Measurements from ENCODE around the gene MGLL.

DNA sequence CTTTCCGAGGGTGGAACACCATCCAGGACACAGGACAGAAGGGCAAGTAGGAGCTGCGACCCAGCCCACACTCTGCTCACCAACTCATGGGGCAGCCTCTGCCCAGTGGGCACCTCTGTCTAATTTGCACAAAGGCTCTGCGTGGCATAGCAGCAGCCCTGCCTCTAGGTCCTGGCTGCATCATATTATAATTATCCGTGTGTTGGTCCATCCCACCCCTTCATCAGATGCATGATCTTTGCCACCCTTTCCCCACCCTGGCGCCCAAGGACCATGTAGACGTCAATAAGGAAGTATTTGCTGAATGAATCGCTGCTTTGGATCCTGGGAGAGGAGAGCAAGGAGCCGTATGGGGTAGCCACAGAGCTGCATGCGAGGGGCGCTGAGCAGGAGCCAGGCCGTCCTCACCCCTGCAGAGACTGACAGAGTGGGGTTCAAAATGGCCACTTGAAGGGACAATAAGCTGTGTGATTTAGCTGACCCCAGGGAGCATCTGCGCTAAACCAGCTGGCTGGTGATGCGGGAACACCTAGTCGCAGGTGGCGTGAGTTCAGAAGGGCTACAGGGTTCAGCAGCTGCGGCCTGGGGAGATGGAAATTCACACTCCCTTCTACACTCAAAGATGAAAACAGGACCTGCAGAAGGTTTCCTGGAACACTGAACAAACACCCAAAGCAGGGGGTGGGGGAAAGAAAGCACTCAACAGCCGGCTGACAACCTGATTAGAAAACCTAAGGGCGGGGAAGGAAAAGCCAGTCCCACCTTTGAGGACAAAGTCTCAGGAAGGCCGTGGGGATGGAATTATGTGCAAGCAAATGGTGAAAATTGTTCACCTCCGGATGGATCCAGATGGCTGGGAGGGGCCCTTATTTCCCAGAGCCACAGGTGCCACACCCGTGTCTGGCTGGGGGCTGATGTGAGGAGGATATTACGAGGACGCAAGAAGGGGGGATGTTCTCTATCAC is 6.4 kb downstream of the MGLL start:
- TF ChIP-seq KDM1A (IDR thresholded peaks at IDR 0.05) (no peak), CEBPB (tag; IDR thresholded peaks at IDR 0.05) (no peak), HDGF (IDR thresholded peaks at IDR 0.05) (no peak), MAFF (IDR thresholded peaks at IDR 0.05; ENCODE audit: low read length) (no peak), NEUROD1 (IDR thresholded peaks at IDR 0.05; ENCODE audit: borderline replicate concordance, low read depth, low read length, partially characterized antibody) (no peak), FOXM1 (IDR thresholded peaks at IDR 0.05; ENCODE audit: low read depth) (no peak), FOXM1 (CRISPR knock-in tag; IDR thresholded peaks at IDR 0.05; ENCODE audit: low read depth) (no peak)
- TF ChIP-seq, protein P1, sequence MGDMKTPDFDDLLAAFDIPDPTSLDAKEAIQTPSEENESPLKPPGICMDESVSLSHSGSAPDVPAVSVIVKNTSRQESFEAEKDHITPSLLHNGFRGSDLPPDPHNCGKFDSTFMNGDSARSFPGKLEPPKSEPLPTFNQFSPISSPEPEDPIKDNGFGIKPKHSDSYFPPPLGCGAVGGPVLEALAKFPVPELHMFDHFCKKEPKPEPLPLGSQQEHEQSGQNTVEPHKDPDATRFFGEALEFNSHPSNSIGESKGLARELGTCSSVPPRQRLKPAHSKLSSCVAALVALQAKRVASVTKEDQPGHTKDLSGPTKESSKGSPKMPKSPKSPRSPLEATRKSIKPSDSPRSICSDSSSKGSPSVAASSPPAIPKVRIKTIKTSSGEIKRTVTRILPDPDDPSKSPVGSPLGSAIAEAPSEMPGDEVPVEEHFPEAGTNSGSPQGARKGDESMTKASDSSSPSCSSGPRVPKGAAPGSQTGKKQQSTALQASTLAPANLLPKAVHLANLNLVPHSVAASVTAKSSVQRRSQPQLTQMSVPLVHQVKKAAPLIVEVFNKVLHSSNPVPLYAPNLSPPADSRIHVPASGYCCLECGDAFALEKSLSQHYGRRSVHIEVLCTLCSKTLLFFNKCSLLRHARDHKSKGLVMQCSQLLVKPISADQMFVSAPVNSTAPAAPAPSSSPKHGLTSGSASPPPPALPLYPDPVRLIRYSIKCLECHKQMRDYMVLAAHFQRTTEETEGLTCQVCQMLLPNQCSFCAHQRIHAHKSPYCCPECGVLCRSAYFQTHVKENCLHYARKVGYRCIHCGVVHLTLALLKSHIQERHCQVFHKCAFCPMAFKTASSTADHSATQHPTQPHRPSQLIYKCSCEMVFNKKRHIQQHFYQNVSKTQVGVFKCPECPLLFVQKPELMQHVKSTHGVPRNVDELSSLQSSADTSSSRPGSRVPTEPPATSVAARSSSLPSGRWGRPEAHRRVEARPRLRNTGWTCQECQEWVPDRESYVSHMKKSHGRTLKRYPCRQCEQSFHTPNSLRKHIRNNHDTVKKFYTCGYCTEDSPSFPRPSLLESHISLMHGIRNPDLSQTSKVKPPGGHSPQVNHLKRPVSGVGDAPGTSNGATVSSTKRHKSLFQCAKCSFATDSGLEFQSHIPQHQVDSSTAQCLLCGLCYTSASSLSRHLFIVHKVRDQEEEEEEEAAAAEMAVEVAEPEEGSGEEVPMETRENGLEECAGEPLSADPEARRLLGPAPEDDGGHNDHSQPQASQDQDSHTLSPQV (IDR thresholded peaks at IDR 0.05) = no peak
- TF ChIP-seq, protein P2, sequence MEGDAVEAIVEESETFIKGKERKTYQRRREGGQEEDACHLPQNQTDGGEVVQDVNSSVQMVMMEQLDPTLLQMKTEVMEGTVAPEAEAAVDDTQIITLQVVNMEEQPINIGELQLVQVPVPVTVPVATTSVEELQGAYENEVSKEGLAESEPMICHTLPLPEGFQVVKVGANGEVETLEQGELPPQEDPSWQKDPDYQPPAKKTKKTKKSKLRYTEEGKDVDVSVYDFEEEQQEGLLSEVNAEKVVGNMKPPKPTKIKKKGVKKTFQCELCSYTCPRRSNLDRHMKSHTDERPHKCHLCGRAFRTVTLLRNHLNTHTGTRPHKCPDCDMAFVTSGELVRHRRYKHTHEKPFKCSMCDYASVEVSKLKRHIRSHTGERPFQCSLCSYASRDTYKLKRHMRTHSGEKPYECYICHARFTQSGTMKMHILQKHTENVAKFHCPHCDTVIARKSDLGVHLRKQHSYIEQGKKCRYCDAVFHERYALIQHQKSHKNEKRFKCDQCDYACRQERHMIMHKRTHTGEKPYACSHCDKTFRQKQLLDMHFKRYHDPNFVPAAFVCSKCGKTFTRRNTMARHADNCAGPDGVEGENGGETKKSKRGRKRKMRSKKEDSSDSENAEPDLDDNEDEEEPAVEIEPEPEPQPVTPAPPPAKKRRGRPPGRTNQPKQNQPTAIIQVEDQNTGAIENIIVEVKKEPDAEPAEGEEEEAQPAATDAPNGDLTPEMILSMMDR (IDR thresholded peaks at IDR 0.05 in 2 of 3, conservative IDR thresholded peaks at IDR 0.05 in 1 of 3; ENCODE audit: insufficient read depth in 2 of 3, low read depth in 1 of 3, low read length in 3 of 3) = no peak
- TF ChIP-seq, protein P3, sequence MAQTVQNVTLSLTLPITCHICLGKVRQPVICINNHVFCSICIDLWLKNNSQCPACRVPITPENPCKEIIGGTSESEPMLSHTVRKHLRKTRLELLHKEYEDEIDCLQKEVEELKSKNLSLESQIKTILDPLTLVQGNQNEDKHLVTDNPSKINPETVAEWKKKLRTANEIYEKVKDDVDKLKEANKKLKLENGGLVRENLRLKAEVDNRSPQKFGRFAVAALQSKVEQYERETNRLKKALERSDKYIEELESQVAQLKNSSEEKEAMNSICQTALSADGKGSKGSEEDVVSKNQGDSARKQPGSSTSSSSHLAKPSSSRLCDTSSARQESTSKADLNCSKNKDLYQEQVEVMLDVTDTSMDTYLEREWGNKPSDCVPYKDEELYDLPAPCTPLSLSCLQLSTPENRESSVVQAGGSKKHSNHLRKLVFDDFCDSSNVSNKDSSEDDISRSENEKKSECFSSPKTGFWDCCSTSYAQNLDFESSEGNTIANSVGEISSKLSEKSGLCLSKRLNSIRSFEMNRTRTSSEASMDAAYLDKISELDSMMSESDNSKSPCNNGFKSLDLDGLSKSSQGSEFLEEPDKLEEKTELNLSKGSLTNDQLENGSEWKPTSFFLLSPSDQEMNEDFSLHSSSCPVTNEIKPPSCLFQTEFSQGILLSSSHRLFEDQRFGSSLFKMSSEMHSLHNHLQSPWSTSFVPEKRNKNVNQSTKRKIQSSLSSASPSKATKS (CRISPR knock-in tag; IDR thresholded peaks at IDR 0.05) = no peak
